Panc1 (cell line): Measurements from ENCODE around the gene PPIE.

Experiments
- POLR2AphosphoS5 ChIP-seq: IDR thresholded peaks from 2 replicates; pipeline ENCODE4 v1.6.1; 2012; ENCODE audit warnings: mild to moderate bottlenecking, low read depth, low read length, moderate library complexity
- TCF7L2 ChIP-seq: IDR thresholded peaks from 2 replicates; pipeline ENCODE4 v1.6.1; 2011; ENCODE audit warnings: mild to moderate bottlenecking, low read depth, low read length, inconsistent platforms
- TF ChIP-seq, protein P1 (sequence below): fragments of 450-650 bp; IDR thresholded peaks from 2 replicates; pipeline ENCODE4 v1.5.1; 2017; ENCODE audit warnings: mild to moderate bottlenecking
- TF ChIP-seq, protein P2 (sequence below), 2 experiments: IDR thresholded peaks; 2 replicates each; pipeline ENCODE4 v1.6.1; 2011 to 2012; ENCODE audit warnings: low read depth in 2 of 2, control low read depth in 1 of 2, low read length in 1 of 2, mild to moderate bottlenecking in 1 of 2, moderate library complexity in 1 of 2; ENCODE audit not compliant: insufficient read depth in 1 of 2

DNA sequence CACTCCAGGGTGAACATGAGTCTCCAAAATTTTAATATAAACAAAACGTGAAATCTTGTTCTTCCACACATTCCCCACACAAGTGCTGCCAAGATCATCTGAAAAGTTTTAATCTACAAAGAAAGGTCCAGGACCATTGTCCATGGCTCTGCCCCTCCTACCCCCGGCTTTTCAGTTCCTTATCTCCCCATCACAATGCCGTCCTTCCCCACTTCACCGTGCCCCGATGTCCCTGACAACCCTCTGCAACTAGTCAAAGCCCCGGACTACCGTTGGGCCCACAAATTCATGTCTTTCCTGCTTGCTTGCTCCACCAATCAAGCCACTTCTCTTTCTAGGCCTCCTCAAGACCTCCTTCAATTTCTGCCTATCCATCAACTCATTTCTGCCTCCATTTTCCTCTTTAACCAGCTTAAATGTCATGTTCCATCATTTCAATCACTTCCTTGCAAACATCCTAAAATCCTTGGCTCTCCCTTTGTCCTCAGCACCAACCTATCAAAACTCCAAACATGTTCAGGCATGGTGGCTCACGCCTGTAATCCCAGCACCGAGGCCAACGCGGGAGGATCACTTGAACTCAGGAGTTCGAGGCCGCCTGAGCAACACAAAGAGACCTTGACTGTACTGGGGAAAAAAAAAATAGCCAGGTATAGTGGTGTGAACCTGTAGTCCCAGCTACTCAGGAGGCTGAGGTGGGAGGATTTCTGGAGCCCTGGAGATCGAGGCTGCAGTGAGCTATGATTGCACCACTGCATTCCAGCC is 64.0 kb downstream of the PPIE start:
- TF ChIP-seq POLR2AphosphoS5 (no peak), TCF7L2 (no peak)
- TF ChIP-seq, protein P1, sequence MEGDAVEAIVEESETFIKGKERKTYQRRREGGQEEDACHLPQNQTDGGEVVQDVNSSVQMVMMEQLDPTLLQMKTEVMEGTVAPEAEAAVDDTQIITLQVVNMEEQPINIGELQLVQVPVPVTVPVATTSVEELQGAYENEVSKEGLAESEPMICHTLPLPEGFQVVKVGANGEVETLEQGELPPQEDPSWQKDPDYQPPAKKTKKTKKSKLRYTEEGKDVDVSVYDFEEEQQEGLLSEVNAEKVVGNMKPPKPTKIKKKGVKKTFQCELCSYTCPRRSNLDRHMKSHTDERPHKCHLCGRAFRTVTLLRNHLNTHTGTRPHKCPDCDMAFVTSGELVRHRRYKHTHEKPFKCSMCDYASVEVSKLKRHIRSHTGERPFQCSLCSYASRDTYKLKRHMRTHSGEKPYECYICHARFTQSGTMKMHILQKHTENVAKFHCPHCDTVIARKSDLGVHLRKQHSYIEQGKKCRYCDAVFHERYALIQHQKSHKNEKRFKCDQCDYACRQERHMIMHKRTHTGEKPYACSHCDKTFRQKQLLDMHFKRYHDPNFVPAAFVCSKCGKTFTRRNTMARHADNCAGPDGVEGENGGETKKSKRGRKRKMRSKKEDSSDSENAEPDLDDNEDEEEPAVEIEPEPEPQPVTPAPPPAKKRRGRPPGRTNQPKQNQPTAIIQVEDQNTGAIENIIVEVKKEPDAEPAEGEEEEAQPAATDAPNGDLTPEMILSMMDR, result no peak
- TF ChIP-seq, protein P2, sequence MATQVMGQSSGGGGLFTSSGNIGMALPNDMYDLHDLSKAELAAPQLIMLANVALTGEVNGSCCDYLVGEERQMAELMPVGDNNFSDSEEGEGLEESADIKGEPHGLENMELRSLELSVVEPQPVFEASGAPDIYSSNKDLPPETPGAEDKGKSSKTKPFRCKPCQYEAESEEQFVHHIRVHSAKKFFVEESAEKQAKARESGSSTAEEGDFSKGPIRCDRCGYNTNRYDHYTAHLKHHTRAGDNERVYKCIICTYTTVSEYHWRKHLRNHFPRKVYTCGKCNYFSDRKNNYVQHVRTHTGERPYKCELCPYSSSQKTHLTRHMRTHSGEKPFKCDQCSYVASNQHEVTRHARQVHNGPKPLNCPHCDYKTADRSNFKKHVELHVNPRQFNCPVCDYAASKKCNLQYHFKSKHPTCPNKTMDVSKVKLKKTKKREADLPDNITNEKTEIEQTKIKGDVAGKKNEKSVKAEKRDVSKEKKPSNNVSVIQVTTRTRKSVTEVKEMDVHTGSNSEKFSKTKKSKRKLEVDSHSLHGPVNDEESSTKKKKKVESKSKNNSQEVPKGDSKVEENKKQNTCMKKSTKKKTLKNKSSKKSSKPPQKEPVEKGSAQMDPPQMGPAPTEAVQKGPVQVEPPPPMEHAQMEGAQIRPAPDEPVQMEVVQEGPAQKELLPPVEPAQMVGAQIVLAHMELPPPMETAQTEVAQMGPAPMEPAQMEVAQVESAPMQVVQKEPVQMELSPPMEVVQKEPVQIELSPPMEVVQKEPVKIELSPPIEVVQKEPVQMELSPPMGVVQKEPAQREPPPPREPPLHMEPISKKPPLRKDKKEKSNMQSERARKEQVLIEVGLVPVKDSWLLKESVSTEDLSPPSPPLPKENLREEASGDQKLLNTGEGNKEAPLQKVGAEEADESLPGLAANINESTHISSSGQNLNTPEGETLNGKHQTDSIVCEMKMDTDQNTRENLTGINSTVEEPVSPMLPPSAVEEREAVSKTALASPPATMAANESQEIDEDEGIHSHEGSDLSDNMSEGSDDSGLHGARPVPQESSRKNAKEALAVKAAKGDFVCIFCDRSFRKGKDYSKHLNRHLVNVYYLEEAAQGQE (IDR thresholded peaks at IDR 0.05; ENCODE audit: insufficient read depth in 1 of 2, low read depth in 2 of 2, low read length in 1 of 2), result no peak
